K562 treated with DMSO at 1 percent for 12 hours (cell line): Measurements from ENCODE around the gene EFR3B. TPM values are rescaled to one million over a fixed set of nuclear protein-coding genes. Genes with fewer than 3 reads are reported as not detected.

Source experiments
- total RNA-seq: library from RNA; unstranded; fragments of 300-600 nt; gene quantifications from 2 replicates; pipeline ENCODE4 v1.2.3, GENCODE V29; 2022; ENCODE audit not compliant: insufficient read depth

Gene EFR3B
- 0.12 and 0.22 TPM in 2 replicates for total RNA-seq

GRCh38 chr2:25041928-25042320 lies at the start of gene EFR3B:
Gene EFR3B, plus strand, starts transcription at chr2:25042076. Its CDS starts 237 bp downstream, at chr2:25042313.

GRCh38 chr2:25168256-25169072 lies 126.6 kb downstream of the EFR3B start, which contains the start of gene POMC:
Gene POMC, minus strand, starts transcription at chr2:25168580. Its CDS starts 3,808 bp downstream, at chr2:25164772.

Other genes starting within 250 kb of the EFR3B start
- 39.9 and 69.1 TPM in 2 replicates for gene PTRHD1, start 248.7 kb upstream of the EFR3B start, total RNA-seq
- gene CENPO, start 248.7 kb upstream of the EFR3B start, total RNA-seq = 10.1 and 27.3 TPM in 2 replicates
- gene ADCY3, start 121.8 kb upstream of the EFR3B start, total RNA-seq = 16.5 and 28.6 TPM in 2 replicates
- 0.51 and 1.3 TPM in 2 replicates for gene DNAJC27, start 70.1 kb upstream of the EFR3B start, total RNA-seq
- not detected in 2 replicates for gene POMC, start 126.5 kb downstream of the EFR3B start, total RNA-seq